ENCODE measurements around the gene PFDN4. TPM values are rescaled to one million over a fixed set of nuclear protein-coding genes. Genes with fewer than 3 reads are reported as not detected.

PFDN4 gene
- total RNA-seq, 1 donor from 2014 or later = 26.8 TPM

GRCh38 chr20:54174457-54175175, 33.3 kb upstream of the PFDN4 start:
- Mint-ChIP-seq H3K4me3 (ENCODE audit: low read depth) (peak overlapping the region; percentile 29), H3K36me3 (ENCODE audit: insufficient read depth) (no peaks in the 10 kb centered on the region), H3K9me3 (ENCODE audit: low read depth) (no peaks in the 10 kb centered on the region), H3K4me1 (ENCODE audit: low read depth) (peaks cover 19% of the 10 kb centered on the region), H3K27ac (no peak overlapping the region), H3K27me3 (peaks cover 72% of the 10 kb centered on the region)
- no peak for DNase-seq (ENCODE audit: low spot score, unreplicated experiment)
- no peak for TF ChIP-seq CTCF (IDR thresholded peaks at IDR 0.05; ENCODE audit: unreplicated experiment)

- Mint-ChIP-seq H3K27me3 (peaks cover 64% of the 10 kb centered on the region), H3K27ac (no peak overlapping the region), H3K4me3 (ENCODE audit: low read depth) (no peak overlapping the region), H3K9me3 (ENCODE audit: low read depth) (no peaks in the 10 kb centered on the region), H3K4me1 (ENCODE audit: low read depth) (peaks cover 19% of the 10 kb centered on the region), H3K36me3 (ENCODE audit: insufficient read depth) (no peaks in the 10 kb centered on the region)
- no peak for TF ChIP-seq CTCF (IDR thresholded peaks at IDR 0.05; ENCODE audit: unreplicated experiment)
- no peak for DNase-seq (ENCODE audit: low spot score, unreplicated experiment)
These were observed 31.3 kb upstream of the PFDN4 start for GRCh38 chr20:54176610-54177009.

- TF ChIP-seq CTCF (IDR thresholded peaks at IDR 0.05; ENCODE audit: unreplicated experiment) = no peak
- Mint-ChIP-seq H3K4me3 (ENCODE audit: low read depth) (no peak overlapping the region), H3K4me1 (ENCODE audit: low read depth) (peaks cover 19% of the 10 kb centered on the region), H3K27me3 (peaks cover 57% of the 10 kb centered on the region), H3K9me3 (ENCODE audit: low read depth) (no peaks in the 10 kb centered on the region), H3K27ac (no peak overlapping the region), H3K36me3 (ENCODE audit: insufficient read depth) (no peaks in the 10 kb centered on the region)
- no peak for DNase-seq (ENCODE audit: low spot score, unreplicated experiment)
These were observed 30.5 kb upstream of the PFDN4 start for GRCh38 chr20:54177378-54177777.

GRCh38 chr20:54178256-54178655, 29.6 kb upstream of the PFDN4 start:
- no peak overlapping the region for H3K27ac Mint-ChIP-seq

GRCh38 chr20:54179946-54180345, 27.9 kb upstream of the PFDN4 start:
- Mint-ChIP-seq H3K4me1 (ENCODE audit: low read depth) (peaks cover 3% of the 10 kb centered on the region), H3K27ac (no peak overlapping the region), H3K27me3 (peaks cover 52% of the 10 kb centered on the region), H3K36me3 (ENCODE audit: insufficient read depth) (no peaks in the 10 kb centered on the region), H3K4me3 (ENCODE audit: low read depth) (no peak overlapping the region), H3K9me3 (ENCODE audit: low read depth) (no peaks in the 10 kb centered on the region)
- TF ChIP-seq CTCF (IDR thresholded peaks at IDR 0.05; ENCODE audit: unreplicated experiment) = no peak
- DNase-seq (ENCODE audit: low spot score, unreplicated experiment) = no peak

More at GRCh38 chr20:54178256-54178655, 29.6 kb upstream of the PFDN4 start:
- no peaks in the 10 kb centered on the region for H3K36me3 Mint-ChIP-seq (ENCODE audit: insufficient read depth)
- no peak for DNase-seq (ENCODE audit: low spot score, unreplicated experiment)
- H3K4me3 Mint-ChIP-seq (ENCODE audit: low read depth) = no peak overlapping the region
- no peak for TF ChIP-seq CTCF (IDR thresholded peaks at IDR 0.05; ENCODE audit: unreplicated experiment)
- peaks cover 57% of the 10 kb centered on the region for H3K27me3 Mint-ChIP-seq
- H3K9me3 Mint-ChIP-seq (ENCODE audit: low read depth) = no peaks in the 10 kb centered on the region
- H3K4me1 Mint-ChIP-seq (ENCODE audit: low read depth) = peaks cover 12% of the 10 kb centered on the region
